K562 (cell line): ENCODE data around the gene LSM12. TPM values are rescaled to one million over a fixed set of nuclear protein-coding genes. Genes with fewer than 3 reads are reported as not detected.
A peak's percentile ranks its signal among the peaks of the same experiment; 100 is the strongest.

Experiments used
- BACH1 ChIP-seq: fragments of 200-800 bp; sonication (Bioruptor generic); IDR thresholded peaks from 2 replicates; pipeline ENCODE4 v1.6.1; 2016; ENCODE audit warnings: missing genetic modification characterization, missing compliant biosample characterization
- KDM4B ChIP-seq, 2 experiments: fragments of 450-650 bp in 1 of 2; sonication (generic) in 1 of 2; IDR thresholded peaks; 2 replicates each; pipeline ENCODE4 v1.6.1; 2016 to 2017; ENCODE audit warnings: borderline replicate concordance in 2 of 2, antibody characterized with exemption in 1 of 2, low read depth in 1 of 2, mild to moderate bottlenecking in 1 of 2
- NUFIP1 ChIP-seq: fragments of 450-650 bp; IDR thresholded peaks from 2 replicates; pipeline ENCODE4 v1.6.1; 2018; ENCODE audit not compliant: partially characterized antibody
- PHF20 ChIP-seq: fragments of 450-650 bp; IDR thresholded peaks from 2 replicates; pipeline ENCODE4 v1.6.1; 2018; ENCODE audit not compliant: partially characterized antibody
- SMARCB1 ChIP-seq: IDR thresholded peaks from 2 replicates; pipeline ENCODE4 v1.6.1; 2011; ENCODE audit warnings: improper control_type of control experiment, low read depth; ENCODE audit not compliant: insufficient read length
- TFAM ChIP-seq: fragments of 250-450 bp; sonication (Bioruptor Pico); conservative IDR thresholded peaks from 2 replicates; pipeline ENCODE4 v1.5.0; 2021; ENCODE audit warnings: mild to moderate bottlenecking, moderate library complexity
- ZBTB7A ChIP-seq: IDR thresholded peaks from 2 replicates; pipeline ENCODE4 v1.6.1; 2011; ENCODE audit warnings: low read depth, mild to moderate bottlenecking, low read length, moderate library complexity, borderline replicate concordance; ENCODE audit not compliant: control insufficient read depth
- polyA plus RNA-seq, 8 experiments: library from polyadenylated mRNA; depleted of rRNA in 4 of 8; stranded (reverse) in 5 of 8; unstranded in 3 of 8; fragments of >200 nt; fragmentation: Nextera tagmentation in 2 of 8; fragmentation: Illumina TruSeq in 1 of 8; extraction: Ambion mirVana in 2 of 8; extraction: Trizol in 1 of 8; gene quantifications; 2 replicates each; pipeline versions ENCODE4 v1.2.1 to v1.2.3, GENCODE V29; 2011 to 2014; ENCODE audit warnings: inconsistent platforms in 1 of 8, missing spikeins in 1 of 8
- total RNA-seq, 7 experiments: library from RNA; depleted of rRNA in 6 of 7; stranded (reverse); fragments of >200 nt in 6 of 7; fragmentation: Illumina TruSeq in 2 of 7; extraction: Trizol in 2 of 7; gene quantifications; 2 replicates each; pipeline versions ENCODE4 v1.2.1 to v1.2.3, GENCODE V29; 2011 to 2021; ENCODE audit warnings: low replicate concordance in 1 of 7
- TF ChIP-seq, protein P1 (sequence below): fragments of 250-450 bp; sonication (Bioruptor Pico); IDR thresholded peaks from 2 replicates; pipeline ENCODE4 v1.4.0; 2020; ENCODE audit warnings: mild to moderate bottlenecking, moderate library complexity, borderline replicate concordance
- TF ChIP-seq, protein P2 (sequence below): fragments of 200-800 bp; sonication (Bioruptor generic); IDR thresholded peaks from 2 replicates; pipeline ENCODE4 v1.6.1; 2017; ENCODE audit warnings: missing genetic modification characterization, missing compliant biosample characterization
- TF ChIP-seq, protein P3 (sequence below): fragments of 450-650 bp; IDR thresholded peaks from 2 replicates; pipeline ENCODE4 v1.6.1; 2017; ENCODE audit warnings: antibody characterized with exemption, mild to moderate bottlenecking
- TF ChIP-seq, protein P4 (sequence below): fragments of 450-650 bp; IDR thresholded peaks from 2 replicates; pipeline ENCODE4 v1.6.1; 2017; ENCODE audit warnings: antibody characterized with exemption

LSM12 gene
- total and polyA plus RNA-seq, 9 of the 15 experiments (the other 6 are each of a cell fraction or from before 2014, with no cell fraction given) = 53.0 to 258 (median 89.3) TPM

DNA sequence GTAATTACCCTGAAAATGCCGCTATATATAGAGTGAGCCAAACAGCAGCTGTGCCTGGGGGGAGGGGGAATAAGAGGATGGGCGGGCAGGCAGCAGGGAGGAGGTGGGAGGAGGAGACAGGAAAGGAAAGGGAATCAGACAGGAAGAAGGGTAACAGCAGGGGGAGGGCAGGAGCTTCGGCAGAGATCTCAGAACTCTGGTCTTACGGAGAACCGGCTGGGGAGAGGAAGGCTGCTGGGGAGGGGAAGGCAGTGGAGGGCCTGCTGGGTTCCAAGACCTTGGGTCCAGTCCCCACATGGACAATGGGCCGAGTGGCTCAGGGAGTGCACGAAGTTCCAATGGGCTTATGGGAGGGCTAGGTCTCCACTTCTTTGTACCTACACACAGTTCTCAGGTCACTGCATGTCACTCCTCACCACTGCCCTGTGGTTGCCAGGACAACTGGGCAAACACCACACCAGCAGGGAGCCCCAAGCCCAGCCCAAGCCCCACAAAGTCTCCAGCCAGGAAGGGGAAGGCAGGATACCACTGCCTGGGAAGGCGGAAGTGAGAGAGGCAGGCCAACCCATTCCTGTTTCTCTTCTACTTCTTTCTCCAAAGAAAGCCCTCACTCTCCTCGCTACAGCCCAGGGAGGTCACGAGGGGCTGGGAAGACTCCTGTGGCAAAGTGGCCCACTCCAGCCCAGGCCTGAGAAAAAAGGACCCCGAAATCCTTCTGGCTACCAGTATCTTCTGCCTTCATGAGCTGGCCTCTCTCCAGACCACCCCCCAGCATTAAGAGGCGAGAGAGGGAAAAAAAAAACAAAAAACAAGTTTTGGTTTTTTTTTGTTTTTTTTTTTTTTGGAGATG is 29.4 kb upstream of the LSM12 start (continued):
- TF ChIP-seq, protein P1, sequence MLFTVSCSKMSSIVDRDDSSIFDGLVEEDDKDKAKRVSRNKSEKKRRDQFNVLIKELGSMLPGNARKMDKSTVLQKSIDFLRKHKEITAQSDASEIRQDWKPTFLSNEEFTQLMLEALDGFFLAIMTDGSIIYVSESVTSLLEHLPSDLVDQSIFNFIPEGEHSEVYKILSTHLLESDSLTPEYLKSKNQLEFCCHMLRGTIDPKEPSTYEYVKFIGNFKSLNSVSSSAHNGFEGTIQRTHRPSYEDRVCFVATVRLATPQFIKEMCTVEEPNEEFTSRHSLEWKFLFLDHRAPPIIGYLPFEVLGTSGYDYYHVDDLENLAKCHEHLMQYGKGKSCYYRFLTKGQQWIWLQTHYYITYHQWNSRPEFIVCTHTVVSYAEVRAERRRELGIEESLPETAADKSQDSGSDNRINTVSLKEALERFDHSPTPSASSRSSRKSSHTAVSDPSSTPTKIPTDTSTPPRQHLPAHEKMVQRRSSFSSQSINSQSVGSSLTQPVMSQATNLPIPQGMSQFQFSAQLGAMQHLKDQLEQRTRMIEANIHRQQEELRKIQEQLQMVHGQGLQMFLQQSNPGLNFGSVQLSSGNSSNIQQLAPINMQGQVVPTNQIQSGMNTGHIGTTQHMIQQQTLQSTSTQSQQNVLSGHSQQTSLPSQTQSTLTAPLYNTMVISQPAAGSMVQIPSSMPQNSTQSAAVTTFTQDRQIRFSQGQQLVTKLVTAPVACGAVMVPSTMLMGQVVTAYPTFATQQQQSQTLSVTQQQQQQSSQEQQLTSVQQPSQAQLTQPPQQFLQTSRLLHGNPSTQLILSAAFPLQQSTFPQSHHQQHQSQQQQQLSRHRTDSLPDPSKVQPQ (CRISPR knock-in tag) = no peak
- TF ChIP-seq TFAM = no peak
- TF ChIP-seq, protein P2, sequence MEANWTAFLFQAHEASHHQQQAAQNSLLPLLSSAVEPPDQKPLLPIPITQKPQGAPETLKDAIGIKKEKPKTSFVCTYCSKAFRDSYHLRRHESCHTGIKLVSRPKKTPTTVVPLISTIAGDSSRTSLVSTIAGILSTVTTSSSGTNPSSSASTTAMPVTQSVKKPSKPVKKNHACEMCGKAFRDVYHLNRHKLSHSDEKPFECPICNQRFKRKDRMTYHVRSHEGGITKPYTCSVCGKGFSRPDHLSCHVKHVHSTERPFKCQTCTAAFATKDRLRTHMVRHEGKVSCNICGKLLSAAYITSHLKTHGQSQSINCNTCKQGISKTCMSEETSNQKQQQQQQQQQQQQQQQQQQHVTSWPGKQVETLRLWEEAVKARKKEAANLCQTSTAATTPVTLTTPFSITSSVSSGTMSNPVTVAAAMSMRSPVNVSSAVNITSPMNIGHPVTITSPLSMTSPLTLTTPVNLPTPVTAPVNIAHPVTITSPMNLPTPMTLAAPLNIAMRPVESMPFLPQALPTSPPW (CRISPR knock-in tag) = peak; percentile 89
- TF ChIP-seq SMARCB1 = no peak
- TF ChIP-seq PHF20 = no peak
- no peak for TF ChIP-seq NUFIP1
- peak in 1 of 2 experiments; percentile 10; a peak in 1 of 4 replicates for TF ChIP-seq KDM4B (IDR thresholded peaks at IDR 0.05; ENCODE audit: borderline replicate concordance in 2 of 2, low read depth in 1 of 2)
- 0 out of 2 replicates have a peak, but pooled peaks have one; percentile 24 for TF ChIP-seq ZBTB7A
- TF ChIP-seq, protein P3, sequence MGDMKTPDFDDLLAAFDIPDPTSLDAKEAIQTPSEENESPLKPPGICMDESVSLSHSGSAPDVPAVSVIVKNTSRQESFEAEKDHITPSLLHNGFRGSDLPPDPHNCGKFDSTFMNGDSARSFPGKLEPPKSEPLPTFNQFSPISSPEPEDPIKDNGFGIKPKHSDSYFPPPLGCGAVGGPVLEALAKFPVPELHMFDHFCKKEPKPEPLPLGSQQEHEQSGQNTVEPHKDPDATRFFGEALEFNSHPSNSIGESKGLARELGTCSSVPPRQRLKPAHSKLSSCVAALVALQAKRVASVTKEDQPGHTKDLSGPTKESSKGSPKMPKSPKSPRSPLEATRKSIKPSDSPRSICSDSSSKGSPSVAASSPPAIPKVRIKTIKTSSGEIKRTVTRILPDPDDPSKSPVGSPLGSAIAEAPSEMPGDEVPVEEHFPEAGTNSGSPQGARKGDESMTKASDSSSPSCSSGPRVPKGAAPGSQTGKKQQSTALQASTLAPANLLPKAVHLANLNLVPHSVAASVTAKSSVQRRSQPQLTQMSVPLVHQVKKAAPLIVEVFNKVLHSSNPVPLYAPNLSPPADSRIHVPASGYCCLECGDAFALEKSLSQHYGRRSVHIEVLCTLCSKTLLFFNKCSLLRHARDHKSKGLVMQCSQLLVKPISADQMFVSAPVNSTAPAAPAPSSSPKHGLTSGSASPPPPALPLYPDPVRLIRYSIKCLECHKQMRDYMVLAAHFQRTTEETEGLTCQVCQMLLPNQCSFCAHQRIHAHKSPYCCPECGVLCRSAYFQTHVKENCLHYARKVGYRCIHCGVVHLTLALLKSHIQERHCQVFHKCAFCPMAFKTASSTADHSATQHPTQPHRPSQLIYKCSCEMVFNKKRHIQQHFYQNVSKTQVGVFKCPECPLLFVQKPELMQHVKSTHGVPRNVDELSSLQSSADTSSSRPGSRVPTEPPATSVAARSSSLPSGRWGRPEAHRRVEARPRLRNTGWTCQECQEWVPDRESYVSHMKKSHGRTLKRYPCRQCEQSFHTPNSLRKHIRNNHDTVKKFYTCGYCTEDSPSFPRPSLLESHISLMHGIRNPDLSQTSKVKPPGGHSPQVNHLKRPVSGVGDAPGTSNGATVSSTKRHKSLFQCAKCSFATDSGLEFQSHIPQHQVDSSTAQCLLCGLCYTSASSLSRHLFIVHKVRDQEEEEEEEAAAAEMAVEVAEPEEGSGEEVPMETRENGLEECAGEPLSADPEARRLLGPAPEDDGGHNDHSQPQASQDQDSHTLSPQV = peak; percentile 76
- no peak for TF ChIP-seq BACH1 (tag)
- TF ChIP-seq, protein P4, sequence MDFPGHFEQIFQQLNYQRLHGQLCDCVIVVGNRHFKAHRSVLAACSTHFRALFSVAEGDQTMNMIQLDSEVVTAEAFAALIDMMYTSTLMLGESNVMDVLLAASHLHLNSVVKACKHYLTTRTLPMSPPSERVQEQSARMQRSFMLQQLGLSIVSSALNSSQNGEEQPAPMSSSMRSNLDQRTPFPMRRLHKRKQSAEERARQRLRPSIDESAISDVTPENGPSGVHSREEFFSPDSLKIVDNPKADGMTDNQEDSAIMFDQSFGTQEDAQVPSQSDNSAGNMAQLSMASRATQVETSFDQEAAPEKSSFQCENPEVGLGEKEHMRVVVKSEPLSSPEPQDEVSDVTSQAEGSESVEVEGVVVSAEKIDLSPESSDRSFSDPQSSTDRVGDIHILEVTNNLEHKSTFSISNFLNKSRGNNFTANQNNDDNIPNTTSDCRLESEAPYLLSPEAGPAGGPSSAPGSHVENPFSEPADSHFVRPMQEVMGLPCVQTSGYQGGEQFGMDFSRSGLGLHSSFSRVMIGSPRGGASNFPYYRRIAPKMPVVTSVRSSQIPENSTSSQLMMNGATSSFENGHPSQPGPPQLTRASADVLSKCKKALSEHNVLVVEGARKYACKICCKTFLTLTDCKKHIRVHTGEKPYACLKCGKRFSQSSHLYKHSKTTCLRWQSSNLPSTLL = no peak
